PC-9 (cell line): ENCODE data around the gene ABHD16B.
"Not testable (repeated sequence)": the region's sequence is repeated elsewhere in the genome, so short reads cannot be mapped to it uniquely, and the experiment has no call there.

Experiments
- CTCF ChIP-seq: fragments of 200-600 bp; sonication (generic); conservative IDR thresholded peaks from 2 replicates; pipeline ENCODE4 v1.6.1; 2017; ENCODE audit warnings: mixed run types, antibody characterized with exemption, mild to moderate bottlenecking, moderate library complexity
- EZH2 ChIP-seq: fragments of 200-600 bp; sonication (generic); IDR thresholded peaks from 2 replicates; pipeline ENCODE4 v1.8.0; 2017; ENCODE audit warnings: antibody characterized with exemption, low read depth

GRCh38 chr20:63851548-63851943, 9.8 kb upstream of the ABHD16B start:
- TF ChIP-seq CTCF, EZH2: not testable (repeated sequence)
